DND-41 (cell line): Measurements from ENCODE around the gene MYL3.

Experiments used
- CTCF ChIP-seq: IDR thresholded peaks from 2 replicates; pipeline ENCODE4 v1.5.1; 2012; ENCODE audit warnings: borderline replicate concordance, low read length, moderate library complexity, mild to moderate bottlenecking; ENCODE audit not compliant: poor library complexity, severe bottlenecking; ENCODE audit errors: extremely low read depth
- EZH2 ChIP-seq: IDR thresholded peaks from 3 replicates; pipeline ENCODE4 v1.6.1; 2012; ENCODE audit warnings: borderline replicate concordance, low read depth, mild to moderate bottlenecking, moderate library complexity, low read length, inconsistent platforms; ENCODE audit not compliant: severe bottlenecking

- TF ChIP-seq CTCF (no peak), EZH2 (no peak)
Observed at GRCh38 chr3:46903341-46904302, 40.4 kb upstream of the MYL3 start.
